HS-5 (cell line): ENCODE data around the gene DHFR.
A peak's percentile ranks its signal among the peaks of the same experiment; 100 is the strongest.
"Not testable (repeated sequence)": the region's sequence is repeated elsewhere in the genome, so short reads cannot be mapped to it uniquely, and the experiment has no call there.

Experiments
- DNase-seq: peaks from one replicate; pipeline ENCODE4 v3.0.0-alpha.2; 2012; ENCODE audit warnings: low read depth

DHFR gene

DNA sequence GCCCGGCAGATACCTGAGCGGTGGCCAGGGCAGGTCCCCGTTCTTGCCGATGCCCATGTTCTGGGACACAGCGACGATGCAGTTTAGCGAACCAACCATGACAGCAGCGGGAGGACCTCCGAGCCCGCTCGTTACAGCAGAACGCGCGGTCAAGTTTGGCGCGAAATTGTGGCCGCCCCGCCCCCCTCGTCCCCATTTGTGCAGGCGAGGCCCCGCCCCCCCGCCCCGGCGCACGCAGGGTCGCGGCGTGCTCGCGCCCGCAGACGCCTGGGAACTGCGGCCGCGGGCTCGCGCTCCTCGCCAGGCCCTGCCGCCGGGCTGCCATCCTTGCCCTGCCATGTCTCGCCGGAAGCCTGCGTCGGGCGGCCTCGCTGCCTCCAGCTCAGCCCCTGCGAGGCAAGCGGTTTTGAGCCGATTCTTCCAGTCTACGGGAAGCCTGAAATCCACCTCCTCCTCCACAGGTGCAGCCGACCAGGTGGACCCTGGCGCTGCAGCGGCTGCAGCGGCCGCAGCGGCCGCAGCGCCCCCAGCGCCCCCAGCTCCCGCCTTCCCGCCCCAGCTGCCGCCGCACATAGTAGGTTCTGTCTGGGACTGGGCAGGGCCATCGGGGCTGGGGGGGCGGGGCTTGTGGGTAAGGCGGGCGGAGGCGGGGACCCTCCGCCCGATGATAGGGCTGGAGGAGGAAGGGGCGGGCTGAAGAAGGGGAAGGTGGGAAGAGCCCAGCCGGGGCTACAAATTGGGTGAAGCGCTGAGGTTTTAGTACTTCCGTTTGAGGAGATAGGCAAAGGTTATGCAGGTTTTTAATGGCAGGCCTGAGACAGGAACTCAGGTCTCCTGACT lies at the start of gene DHFR, which contains the start of gene MSH3:
Gene DHFR (minus strand): TSS at position 593 of the 840 bp plus-strand sequence. CDS start 494 bp downstream, at position 99.
Gene MSH3 (plus strand): TSS at position 262 of the 840 bp plus-strand sequence. CDS start 76 bp downstream, at position 338.
- DNase-seq: peak; percentile 71

- no peak for DNase-seq
These were observed 49.4 kb upstream of the DHFR start for GRCh38 chr5:80704221-80704620.

GRCh38 chr5:80703747-80704146 lies 49.0 kb upstream of the DHFR start:
- no peak for DNase-seq

DNA sequence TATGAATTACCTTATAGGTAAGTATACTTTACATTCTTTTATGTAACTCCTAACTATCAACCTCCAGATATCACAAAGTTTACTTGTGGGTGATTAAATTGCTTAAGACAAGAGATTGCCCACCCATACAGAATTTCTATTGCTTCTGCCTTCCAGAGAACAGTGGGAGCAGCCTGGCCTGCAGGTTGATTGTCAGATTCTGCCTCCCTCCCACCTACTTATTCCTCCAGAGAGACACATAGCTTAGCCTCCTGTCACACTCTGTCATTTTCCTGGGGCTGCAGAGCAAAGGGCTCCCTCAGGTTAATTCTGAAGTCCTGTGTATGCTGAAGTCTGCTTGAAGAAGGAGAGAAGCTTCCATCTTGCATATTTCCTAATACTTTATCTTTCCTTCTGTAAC lies 48.5 kb upstream of the DHFR start:
- DNase-seq: no peak

GRCh38 chr5:80701597-80701996 lies 46.8 kb upstream of the DHFR start:
- DNase-seq: no peak

- DNase-seq: no peak
These were observed 43.6 kb upstream of the DHFR start for GRCh38 chr5:80698369-80698768.

DNA sequence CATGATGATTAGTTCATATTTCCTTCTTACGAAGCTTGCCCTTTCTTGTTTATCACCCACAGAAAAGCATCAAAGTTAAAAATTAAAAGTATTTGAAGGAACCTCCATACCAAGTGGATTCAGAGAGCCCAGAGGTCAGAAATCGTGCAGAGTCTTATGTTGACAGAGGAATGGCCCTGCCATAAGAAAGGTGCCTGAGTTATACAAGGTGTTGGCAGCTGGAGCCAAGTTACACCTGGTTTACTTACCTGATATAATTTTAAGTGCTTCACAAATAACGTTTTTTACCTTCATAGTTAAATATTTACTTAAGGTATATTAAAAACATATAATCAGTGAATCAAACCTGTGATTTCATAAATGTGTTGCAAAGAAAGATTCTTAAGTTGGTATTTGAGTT lies 42.3 kb upstream of the DHFR start:
- no peak for DNase-seq

GRCh38 chr5:80696450-80696849 lies 41.7 kb upstream of the DHFR start:
- no peak for DNase-seq

- DNase-seq: no peak
These were observed 40.9 kb upstream of the DHFR start for GRCh38 chr5:80695666-80696065.

- DNase-seq: no peak
These were observed 34.8 kb upstream of the DHFR start for GRCh38 chr5:80689627-80690026.

DNA sequence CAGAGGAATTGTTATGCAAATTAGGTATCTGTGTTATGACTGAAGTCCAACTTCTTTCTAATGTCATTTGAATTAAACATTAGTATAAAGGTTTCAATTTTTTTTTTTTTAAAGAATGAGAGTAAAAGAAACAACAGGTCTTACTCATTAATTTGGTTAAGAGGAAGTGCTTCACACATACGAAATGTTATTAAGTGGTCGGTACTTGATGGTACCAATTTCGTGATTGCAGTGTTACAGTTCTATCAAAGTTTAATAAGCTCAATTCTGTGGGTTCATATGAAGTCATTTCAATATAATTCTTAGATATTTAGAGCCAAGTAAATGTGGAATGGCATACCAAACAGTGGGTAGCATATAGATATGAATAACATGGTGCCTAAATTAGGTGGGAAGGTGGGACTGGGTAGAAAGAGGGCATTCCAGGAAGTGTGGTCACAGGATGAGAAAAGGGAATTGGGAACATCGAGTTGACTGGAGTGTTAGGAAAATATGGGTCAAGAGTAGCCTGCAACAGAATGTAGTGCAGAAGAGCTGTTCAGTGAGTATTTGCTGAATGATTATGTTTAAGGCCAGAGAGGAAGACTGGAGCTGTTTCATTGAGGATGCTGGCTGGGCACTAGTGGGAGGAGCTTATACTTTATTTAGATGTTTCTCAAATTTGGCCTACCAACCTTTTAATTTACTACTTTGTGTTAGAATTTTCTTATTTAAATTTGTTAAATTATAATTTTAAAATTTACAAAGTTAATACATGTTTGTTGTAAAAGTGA lies 34.1 kb upstream of the DHFR start:
- DNase-seq: no peak

GRCh38 chr5:80686757-80687156 lies 32.0 kb upstream of the DHFR start:
- DNase-seq: no peak

GRCh38 chr5:80676706-80677105 lies 21.9 kb upstream of the DHFR start:
- no peak for DNase-seq

GRCh38 chr5:80672140-80672736 lies 17.5 kb upstream of the DHFR start:
- DNase-seq: peak; percentile 30

DNA sequence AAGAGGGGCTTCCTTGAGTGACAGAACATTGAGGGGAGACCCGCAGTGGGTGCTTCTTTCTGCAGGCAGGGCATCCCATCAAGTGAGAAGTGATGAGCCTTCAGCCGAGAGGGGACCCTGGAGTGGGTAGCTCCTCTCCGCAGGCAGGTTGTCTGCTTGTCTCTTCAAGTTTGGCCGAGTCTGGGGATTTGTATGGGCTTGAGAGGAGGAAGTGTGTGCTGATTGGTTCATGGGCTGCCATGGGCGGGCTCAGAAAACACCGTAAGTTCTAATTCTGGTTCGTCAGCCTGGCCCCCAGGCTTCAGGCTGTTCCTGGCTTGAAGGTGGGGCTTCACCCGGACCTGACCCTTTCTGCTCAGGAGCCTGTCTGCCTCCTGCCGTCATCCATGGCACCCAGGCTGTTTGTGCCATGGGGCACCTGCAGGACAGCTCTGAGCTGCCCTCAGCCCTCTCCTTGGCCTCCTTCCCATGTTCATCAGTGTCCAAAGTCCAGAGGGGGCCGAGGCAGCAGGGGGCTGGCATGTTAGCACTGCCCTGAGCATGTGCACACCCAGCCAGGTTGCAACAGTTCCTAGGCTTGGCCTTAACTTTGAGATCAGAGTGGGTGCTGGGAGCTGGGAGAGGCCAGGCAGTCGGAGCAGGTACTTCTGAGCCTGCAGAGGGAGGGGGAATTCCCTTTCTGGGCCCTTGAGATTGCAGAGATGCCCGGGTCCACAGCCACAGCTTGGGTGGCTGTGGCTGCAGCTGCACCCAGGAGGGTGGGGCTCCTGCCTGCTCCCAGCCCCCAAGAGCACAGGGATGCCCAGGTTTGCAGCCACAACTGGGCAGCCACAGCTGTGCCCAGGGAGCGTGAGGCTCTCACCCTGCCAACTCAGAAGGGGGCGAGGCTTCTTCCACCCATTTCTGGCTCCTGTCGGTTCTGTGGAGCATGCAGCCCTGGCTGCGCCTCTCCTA lies 13.5 kb upstream of the DHFR start:
- DNase-seq: no peak

DNA sequence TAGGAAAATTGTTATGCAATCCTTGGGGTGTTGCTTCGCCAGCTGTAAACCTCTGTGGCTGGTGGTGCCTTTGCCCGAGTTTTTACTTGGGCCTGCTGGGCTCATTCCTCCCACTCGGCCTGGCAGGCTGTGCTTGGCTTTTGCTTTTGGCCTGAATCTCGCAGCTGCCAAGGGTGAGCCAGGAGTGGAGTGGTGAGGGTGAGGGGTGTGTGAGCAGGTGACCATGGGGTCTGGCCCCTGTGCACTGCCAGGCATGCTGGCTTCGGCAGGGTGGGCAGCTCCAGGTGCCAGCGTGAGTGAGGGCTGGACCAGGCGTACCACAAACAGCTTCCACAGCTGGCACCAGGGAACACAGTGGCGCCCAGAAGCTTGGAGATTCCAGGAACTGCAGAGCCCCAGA lies 12.6 kb upstream of the DHFR start:
- no peak for DNase-seq

GRCh38 chr5:80665057-80665456 lies 10.3 kb upstream of the DHFR start:
- DNase-seq: no peak

- no peak for DNase-seq
These were observed 7.3 kb upstream of the DHFR start for GRCh38 chr5:80662108-80662507.

DNA sequence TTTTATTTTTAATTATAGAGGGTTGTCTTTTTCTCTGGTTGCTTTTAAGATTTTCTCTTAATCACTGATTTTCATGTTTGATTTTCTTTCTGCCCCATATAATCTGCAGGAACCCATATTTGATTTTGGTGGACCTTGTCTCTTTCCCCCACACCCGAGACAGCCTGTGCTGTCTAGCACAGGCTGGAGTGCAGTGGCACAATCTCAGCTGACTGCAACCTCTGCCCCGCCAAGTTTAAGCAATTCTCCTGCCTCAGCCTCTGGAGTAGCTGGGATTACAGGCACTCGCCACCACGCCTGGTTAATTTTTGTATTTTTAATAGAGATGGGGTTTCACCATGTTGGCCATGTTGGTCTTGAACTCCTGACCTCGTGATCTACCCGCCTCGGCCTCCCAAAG lies 5.9 kb upstream of the DHFR start:
- not testable (repeated sequence) for DNase-seq

DNA sequence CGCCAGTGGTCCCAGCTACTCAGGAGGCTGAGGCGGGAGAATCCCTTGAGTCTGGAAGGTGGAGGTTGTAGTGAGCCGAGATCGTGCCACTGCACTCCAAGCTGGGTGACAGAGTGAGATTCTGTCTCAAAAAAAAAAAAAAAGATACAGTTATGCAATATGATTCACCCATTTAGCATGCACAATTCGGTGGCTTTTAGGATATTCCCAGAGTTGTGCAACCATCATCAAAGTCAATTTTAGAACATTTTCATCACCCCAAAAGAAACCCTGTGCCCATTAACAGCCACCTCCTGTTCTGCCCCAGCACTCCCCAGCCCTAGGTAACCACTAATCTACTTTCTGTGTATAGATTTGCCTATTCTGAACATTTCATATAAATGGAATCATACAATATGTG lies 4.3 kb upstream of the DHFR start:
- DNase-seq: peak; percentile 39

GRCh38 chr5:80656425-80656824 lies 1.6 kb upstream of the DHFR start:
- DNase-seq: no peak
